ENCODE measurements around the gene UGT1A10. TPM values are rescaled to one million over a fixed set of nuclear protein-coding genes. Genes with fewer than 3 reads are reported as not detected.

UGT1A10 gene
- total and polyA plus RNA-seq, 5 experiments from 2014 or later = not detected

- H3K27me3 Mint-ChIP-seq = peaks cover 10 to 50% (median 27%) of the 10 kb centered on the region in 5 donors
- H3K4me3 Mint-ChIP-seq = no peak overlapping the region
- no peak overlapping the region for H3K27ac Mint-ChIP-seq
- H3K4me1 Mint-ChIP-seq = no peaks in the 10 kb centered on the region
- H3K9me3 Mint-ChIP-seq = peaks cover 0 to 23% (median 10%) of the 10 kb centered on the region in 9 donors
- no peak for DNase-seq
- no peak for ATAC-seq
- POLR2A ChIA-PET = no interaction called here
- peaks cover 0 to 12% (median 0%) of the 10 kb centered on the region in 3 donors for H3K36me3 Mint-ChIP-seq
Observed at GRCh38 chr2:233663911-233664310, 27.7 kb downstream of the UGT1A10 start.

GRCh38 chr2:233668605-233669260, 32.5 kb downstream of the UGT1A10 start:
- no peak overlapping the region for H3K4me3 Mint-ChIP-seq
- H3K27ac Mint-ChIP-seq = no peak overlapping the region
- DNase-seq (no peak), ATAC-seq (no peak)
- no peaks in the 10 kb centered on the region for H3K4me1 Mint-ChIP-seq
- peaks cover 0 to 5% (median 0%) of the 10 kb centered on the region in 3 donors for H3K36me3 Mint-ChIP-seq
- POLR2A ChIA-PET = no interaction called here
- peaks cover 18 to 44% (median 27%) of the 10 kb centered on the region in 5 donors for H3K27me3 Mint-ChIP-seq
- H3K9me3 Mint-ChIP-seq = peaks cover 0 to 19% (median 9%) of the 10 kb centered on the region in 9 donors

- no peak for DNase-seq
- Mint-ChIP-seq H3K27ac (no peak within 1 kb of the TSS), H3K4me1 (no peaks in the 10 kb centered on the region), H3K4me3 (no peak within 1 kb of the TSS), H3K9me3 (peaks cover 0 to 10% (median 3%) of the 10 kb centered on the region in 9 donors), H3K27me3 (peaks cover 12 to 36% (median 23%) of the 10 kb centered on the region in 5 donors), H3K36me3 (no peaks in the 10 kb centered on the region)
- POLR2A ChIA-PET = interaction anchor here (0.6 kb wide), 1 partner anchor 99 kb away, joined by 3 read pairs; no protein-coding TSS in a partner anchor
- ATAC-seq = no peak
Observed at GRCh38 chr2:233671290-233672161, 35.3 kb downstream of the UGT1A10 start, which contains the start of gene UGT1A9. TSS of gene UGT1A9 (plus strand) at chr2:233671898. CDS start at chr2:233671935, 37 bp downstream.

- H3K36me3 Mint-ChIP-seq = no peaks in the 10 kb centered on the region
- peaks cover 12 to 47% (median 23%) of the 10 kb centered on the region in 5 donors for H3K27me3 Mint-ChIP-seq
- H3K4me3 Mint-ChIP-seq = no peak overlapping the region
- H3K27ac Mint-ChIP-seq = no peak overlapping the region
- no peak for ATAC-seq
- POLR2A ChIA-PET = no interaction called here
- peaks cover 0 to 10% (median 3%) of the 10 kb centered on the region in 9 donors for H3K9me3 Mint-ChIP-seq
- H3K4me1 Mint-ChIP-seq = no peaks in the 10 kb centered on the region
- no peak for DNase-seq
Observed at GRCh38 chr2:233672886-233673285, 36.6 kb downstream of the UGT1A10 start.

- H3K27ac Mint-ChIP-seq = no peak overlapping the region
- DNase-seq (no peak), ATAC-seq (no peak)
- POLR2A ChIA-PET = no interaction called here
- H3K4me3 Mint-ChIP-seq = no peak overlapping the region
- no peaks in the 10 kb centered on the region for H3K36me3 Mint-ChIP-seq
- no peaks in the 10 kb centered on the region for H3K4me1 Mint-ChIP-seq
- peaks cover 0 to 4% (median 0%) of the 10 kb centered on the region in 9 donors for H3K9me3 Mint-ChIP-seq
- peaks cover 12 to 39% (median 24%) of the 10 kb centered on the region in 5 donors for H3K27me3 Mint-ChIP-seq
Observed at GRCh38 chr2:233673896-233674295, 37.6 kb downstream of the UGT1A10 start.

GRCh38 chr2:233674314-233674713, 38.1 kb downstream of the UGT1A10 start:
- Mint-ChIP-seq H3K9me3 (peaks cover 0 to 4% (median 0%) of the 10 kb centered on the region in 9 donors), H3K4me1 (no peaks in the 10 kb centered on the region), H3K27me3 (peaks cover 12 to 36% (median 24%) of the 10 kb centered on the region in 5 donors), H3K36me3 (no peaks in the 10 kb centered on the region), H3K4me3 (no peak overlapping the region), H3K27ac (no peak overlapping the region)
- no peak for ATAC-seq
- DNase-seq = no peak
- POLR2A ChIA-PET = no interaction called here

- Mint-ChIP-seq H3K4me1 (no peaks in the 10 kb centered on the region), H3K36me3 (no peaks in the 10 kb centered on the region), H3K4me3 (no peak overlapping the region), H3K27me3 (peaks cover 14 to 36% (median 22%) of the 10 kb centered on the region in 5 donors), H3K9me3 (peaks cover 0 to 4% (median 0%) of the 10 kb centered on the region in 9 donors), H3K27ac (no peak overlapping the region)
- no peak for DNase-seq
- POLR2A ChIA-PET = no interaction called here
- ATAC-seq = no peak
Observed at GRCh38 chr2:233674995-233675394, 38.7 kb downstream of the UGT1A10 start.

GRCh38 chr2:233676046-233676445, 39.8 kb downstream of the UGT1A10 start:
- Mint-ChIP-seq H3K4me1 (no peaks in the 10 kb centered on the region), H3K27ac (no peak overlapping the region), H3K9me3 (peaks cover 0 to 1% (median 0%) of the 10 kb centered on the region in 9 donors), H3K27me3 (peaks cover 8 to 31% (median 16%) of the 10 kb centered on the region in 5 donors), H3K4me3 (no peak overlapping the region), H3K36me3 (no peaks in the 10 kb centered on the region)
- ATAC-seq (no peak), DNase-seq (no peak)
- POLR2A ChIA-PET = no interaction called here

- no peaks in the 10 kb centered on the region for H3K9me3 Mint-ChIP-seq
- no peak overlapping the region for H3K27ac Mint-ChIP-seq
- ATAC-seq (no peak), DNase-seq (no peak)
- POLR2A ChIA-PET = no interaction called here
- H3K4me1 Mint-ChIP-seq = peaks cover 0 to 5% (median 0%) of the 10 kb centered on the region in 4 donors
- no peaks in the 10 kb centered on the region for H3K36me3 Mint-ChIP-seq
- no peak overlapping the region for H3K4me3 Mint-ChIP-seq
- H3K27me3 Mint-ChIP-seq = peaks cover 3 to 17% (median 13%) of the 10 kb centered on the region in 5 donors
Observed at GRCh38 chr2:233679196-233679595, 42.9 kb downstream of the UGT1A10 start.

GRCh38 chr2:233680361-233681045, 44.3 kb downstream of the UGT1A10 start:
- POLR2A ChIA-PET = no interaction called here
- Mint-ChIP-seq H3K36me3 (no peaks in the 10 kb centered on the region), H3K27ac (no peak overlapping the region), H3K4me1 (peaks cover 0 to 5% (median 0%) of the 10 kb centered on the region in 4 donors), H3K27me3 (peaks cover 3 to 17% (median 13%) of the 10 kb centered on the region in 5 donors), H3K4me3 (no peak overlapping the region), H3K9me3 (no peaks in the 10 kb centered on the region)
- no peak for ATAC-seq
- no peak for DNase-seq

- H3K4me3 Mint-ChIP-seq = no peak within 1 kb of the TSS
Observed at GRCh38 chr2:233681521-233682099, 45.4 kb downstream of the UGT1A10 start, which contains the start of gene UGT1A7. TSS of gene UGT1A7 (plus strand) at chr2:233681901. CDS start at chr2:233681938, 37 bp downstream.

GRCh38 chr2:233684640-233685039, 48.4 kb downstream of the UGT1A10 start:
- no peaks in the 10 kb centered on the region for H3K36me3 Mint-ChIP-seq
- no peak for ATAC-seq
- no peak for DNase-seq
- H3K4me3 Mint-ChIP-seq = no peak overlapping the region
- no peak overlapping the region for H3K27ac Mint-ChIP-seq
- H3K9me3 Mint-ChIP-seq = peaks cover 0 to 3% (median 0%) of the 10 kb centered on the region in 9 donors
- POLR2A ChIA-PET = no interaction called here
- peaks cover 0 to 5% (median 0%) of the 10 kb centered on the region in 4 donors for H3K4me1 Mint-ChIP-seq
- peaks cover 6 to 12% (median 8%) of the 10 kb centered on the region in 5 donors for H3K27me3 Mint-ChIP-seq

More at GRCh38 chr2:233681521-233682099, 45.4 kb downstream of the UGT1A10 start, which contains the start of gene UGT1A7:
- Mint-ChIP-seq H3K36me3 (no peaks in the 10 kb centered on the region), H3K9me3 (peaks cover 0 to 2% (median 0%) of the 10 kb centered on the region in 9 donors), H3K27ac (no peak within 1 kb of the TSS), H3K27me3 (peaks cover 6 to 15% (median 10%) of the 10 kb centered on the region in 5 donors), H3K4me1 (peaks cover 0 to 5% (median 0%) of the 10 kb centered on the region in 4 donors)
- no peak for DNase-seq
- POLR2A ChIA-PET = no interaction called here
- no peak for ATAC-seq

All from naive thymus-derived CD8-positive, alpha-beta T cell (primary cell).